ENCODE results near the gene CHSY1.

Gene CHSY1

GRCh38 chr15:101189409-101190091 is 62.3 kb downstream of the CHSY1 start:
- no peak for DNase-seq (ENCODE audit: extremely low read depth, insufficient read length)
- H3K36me3 ChIP-seq (ENCODE audit: control insufficient read depth, insufficient read depth, low read length), result no peaks in the 10 kb centered on the region
- H3K4me3 ChIP-seq (replicated peaks; ENCODE audit: low read depth, low read length), result no peak overlapping the region
- H3K27me3 ChIP-seq (replicated peaks; ENCODE audit: control insufficient read depth, insufficient read depth, low read length), result no peaks in the 10 kb centered on the region
- TF ChIP-seq, protein P1, sequence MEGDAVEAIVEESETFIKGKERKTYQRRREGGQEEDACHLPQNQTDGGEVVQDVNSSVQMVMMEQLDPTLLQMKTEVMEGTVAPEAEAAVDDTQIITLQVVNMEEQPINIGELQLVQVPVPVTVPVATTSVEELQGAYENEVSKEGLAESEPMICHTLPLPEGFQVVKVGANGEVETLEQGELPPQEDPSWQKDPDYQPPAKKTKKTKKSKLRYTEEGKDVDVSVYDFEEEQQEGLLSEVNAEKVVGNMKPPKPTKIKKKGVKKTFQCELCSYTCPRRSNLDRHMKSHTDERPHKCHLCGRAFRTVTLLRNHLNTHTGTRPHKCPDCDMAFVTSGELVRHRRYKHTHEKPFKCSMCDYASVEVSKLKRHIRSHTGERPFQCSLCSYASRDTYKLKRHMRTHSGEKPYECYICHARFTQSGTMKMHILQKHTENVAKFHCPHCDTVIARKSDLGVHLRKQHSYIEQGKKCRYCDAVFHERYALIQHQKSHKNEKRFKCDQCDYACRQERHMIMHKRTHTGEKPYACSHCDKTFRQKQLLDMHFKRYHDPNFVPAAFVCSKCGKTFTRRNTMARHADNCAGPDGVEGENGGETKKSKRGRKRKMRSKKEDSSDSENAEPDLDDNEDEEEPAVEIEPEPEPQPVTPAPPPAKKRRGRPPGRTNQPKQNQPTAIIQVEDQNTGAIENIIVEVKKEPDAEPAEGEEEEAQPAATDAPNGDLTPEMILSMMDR (IDR thresholded peaks at IDR 0.05; ENCODE audit: insufficient read depth, low read length, poor library complexity, severe bottlenecking), result no peak

GRCh38 chr15:101188637-101189408 is 63.0 kb downstream of the CHSY1 start:
- no peaks in the 10 kb centered on the region for H3K36me3 ChIP-seq (ENCODE audit: control insufficient read depth, insufficient read depth, low read length)
- H3K4me3 ChIP-seq (replicated peaks; ENCODE audit: low read depth, low read length), result peak overlapping the region; percentile 16

GRCh38 chr15:101187820-101188636 is 63.8 kb downstream of the CHSY1 start:
- no peak for DNase-seq (ENCODE audit: extremely low read depth, insufficient read length)
- Histone ChIP-seq H3K36me3 (ENCODE audit: control insufficient read depth, insufficient read depth, low read length) (no peaks in the 10 kb centered on the region; the same call in 1 of the 2 replicates), H3K27me3 (replicated peaks; ENCODE audit: control insufficient read depth, insufficient read depth, low read length) (no peaks in the 10 kb centered on the region), H3K4me3 (replicated peaks; ENCODE audit: low read depth, low read length) (peak overlapping the region; percentile 52)
- TF ChIP-seq, protein P1 (IDR thresholded peaks at IDR 0.05; ENCODE audit: insufficient read depth, low read length, poor library complexity, severe bottlenecking), result no peak

More at GRCh38 chr15:101188637-101189408, 63.0 kb downstream of the CHSY1 start:
- TF ChIP-seq, protein P1 (IDR thresholded peaks at IDR 0.05; ENCODE audit: insufficient read depth, low read length, poor library complexity, severe bottlenecking), result no peak
- peak; percentile 55 for DNase-seq (ENCODE audit: extremely low read depth, insufficient read length)
- no peaks in the 10 kb centered on the region for H3K27me3 ChIP-seq (replicated peaks; ENCODE audit: control insufficient read depth, insufficient read depth, low read length)

DNA sequence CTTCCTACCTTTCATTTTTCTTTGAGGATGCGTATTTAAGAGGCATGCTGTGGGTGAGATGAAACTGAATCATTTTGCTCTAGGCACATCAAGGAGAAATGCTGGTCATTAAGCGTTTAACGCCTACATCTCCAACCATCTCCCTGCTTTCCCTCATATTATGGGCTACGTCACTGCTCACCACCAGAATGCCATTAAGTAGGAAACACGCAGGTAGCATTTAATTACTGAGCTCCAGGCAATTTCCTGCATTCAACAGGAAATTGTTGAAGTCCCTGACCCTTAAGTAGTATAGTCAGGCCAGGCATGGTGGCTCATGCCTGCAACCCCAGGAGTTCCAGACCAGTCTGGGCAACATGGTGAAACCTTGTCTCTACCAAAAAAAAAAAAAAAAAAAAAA is 66.1 kb downstream of the CHSY1 start:
- Histone ChIP-seq H3K36me3 (ENCODE audit: control insufficient read depth, insufficient read depth, low read length) (no peaks in the 10 kb centered on the region; the same call in 1 of the 2 replicates), H3K27me3 (replicated peaks; ENCODE audit: control insufficient read depth, insufficient read depth, low read length) (no peaks in the 10 kb centered on the region), H3K4me3 (replicated peaks; ENCODE audit: low read depth, low read length) (no peak overlapping the region)
- no peak for DNase-seq (ENCODE audit: extremely low read depth, insufficient read length)
- TF ChIP-seq, protein P1 (IDR thresholded peaks at IDR 0.05; ENCODE audit: insufficient read depth, low read length, poor library complexity, severe bottlenecking), result no peak

GRCh38 chr15:101185336-101185735 is 66.5 kb downstream of the CHSY1 start:
- Histone ChIP-seq H3K27me3 (replicated peaks; ENCODE audit: control insufficient read depth, insufficient read depth, low read length) (no peaks in the 10 kb centered on the region), H3K4me3 (replicated peaks; ENCODE audit: low read depth, low read length) (no peak overlapping the region), H3K36me3 (ENCODE audit: control insufficient read depth, insufficient read depth, low read length) (no peaks in the 10 kb centered on the region; the same call in 1 of the 2 replicates)
- TF ChIP-seq, protein P1 (IDR thresholded peaks at IDR 0.05; ENCODE audit: insufficient read depth, low read length, poor library complexity, severe bottlenecking), result no peak
- DNase-seq (ENCODE audit: extremely low read depth, insufficient read length), result no peak
